ENCODE results near the gene AASDHPPT. TPM values are rescaled to one million over a fixed set of nuclear protein-coding genes. Genes with fewer than 3 reads are reported as not detected.

Gene AASDHPPT
- total RNA-seq, 1 donor from 2014 or later: 64.1 TPM

- peaks cover 5% of the 10 kb centered on the region for H3K9me3 Mint-ChIP-seq
- no peak for TF ChIP-seq CTCF (conservative IDR thresholded peaks at IDR 0.05)
- no peak for DNase-seq (ENCODE audit: low read depth, low spot score)
- H3K36me3 Mint-ChIP-seq (ENCODE audit: low read depth): peaks cover 20% of the 10 kb centered on the region
- H3K27me3 Mint-ChIP-seq (ENCODE audit: low read depth): no peaks in the 10 kb centered on the region
- no peak overlapping the region for H3K4me3 Mint-ChIP-seq
- peak overlapping the region; percentile 65 for H3K27ac Mint-ChIP-seq (ENCODE audit: unreplicated experiment)
- H3K4me1 Mint-ChIP-seq: no peaks in the 10 kb centered on the region
Measured at GRCh38 chr11:106101370-106101769, 23.9 kb downstream of the AASDHPPT start.

- H3K27ac Mint-ChIP-seq (ENCODE audit: unreplicated experiment): no peak overlapping the region
- H3K27me3 Mint-ChIP-seq (ENCODE audit: low read depth): no peaks in the 10 kb centered on the region
- TF ChIP-seq CTCF (conservative IDR thresholded peaks at IDR 0.05): no peak
- no peak overlapping the region for H3K4me3 Mint-ChIP-seq
- H3K4me1 Mint-ChIP-seq: no peaks in the 10 kb centered on the region
- DNase-seq (ENCODE audit: low read depth, low spot score): no peak
- peaks cover 5% of the 10 kb centered on the region for H3K9me3 Mint-ChIP-seq
- peaks cover 15% of the 10 kb centered on the region for H3K36me3 Mint-ChIP-seq (ENCODE audit: low read depth)
Measured at GRCh38 chr11:106101819-106102218, 24.4 kb downstream of the AASDHPPT start.

GRCh38 chr11:106105986-106106385 lies 28.5 kb downstream of the AASDHPPT start:
- no peak for DNase-seq (ENCODE audit: low read depth, low spot score)
- Mint-ChIP-seq H3K27me3 (ENCODE audit: low read depth) (no peaks in the 10 kb centered on the region), H3K4me3 (no peak overlapping the region), H3K4me1 (no peaks in the 10 kb centered on the region), H3K27ac (ENCODE audit: unreplicated experiment) (no peak overlapping the region), H3K36me3 (ENCODE audit: low read depth) (peaks cover 4% of the 10 kb centered on the region), H3K9me3 (peaks cover 14% of the 10 kb centered on the region)
- TF ChIP-seq CTCF (conservative IDR thresholded peaks at IDR 0.05): no peak

- Mint-ChIP-seq H3K27me3 (ENCODE audit: low read depth) (peaks cover 8% of the 10 kb centered on the region), H3K9me3 (peaks cover 12% of the 10 kb centered on the region), H3K36me3 (ENCODE audit: low read depth) (no peaks in the 10 kb centered on the region), H3K4me3 (no peak overlapping the region), H3K4me1 (no peaks in the 10 kb centered on the region), H3K27ac (ENCODE audit: unreplicated experiment) (no peak overlapping the region)
- no peak for DNase-seq (ENCODE audit: low read depth, low spot score)
- no peak for TF ChIP-seq CTCF (conservative IDR thresholded peaks at IDR 0.05)
Measured at GRCh38 chr11:106121570-106122320, 44.3 kb downstream of the AASDHPPT start.

- Mint-ChIP-seq H3K27ac (ENCODE audit: unreplicated experiment) (no peak overlapping the region), H3K9me3 (no peaks in the 10 kb centered on the region), H3K27me3 (ENCODE audit: low read depth) (peaks cover 19% of the 10 kb centered on the region), H3K36me3 (ENCODE audit: low read depth) (no peaks in the 10 kb centered on the region), H3K4me3 (no peak overlapping the region), H3K4me1 (no peaks in the 10 kb centered on the region)
- no peak for DNase-seq (ENCODE audit: low read depth, low spot score)
- no peak for TF ChIP-seq CTCF (conservative IDR thresholded peaks at IDR 0.05)
Measured at GRCh38 chr11:106127604-106128003, 50.1 kb downstream of the AASDHPPT start.
